AG09319 (cell line): ENCODE data around the gene MRPL33.

Source experiments
- DNase-seq: peaks from one replicate; pipeline ENCODE4 v3.0.0-alpha.2; 2010; ENCODE audit warnings: low read depth; ENCODE audit errors: extremely low read depth
- TF ChIP-seq, protein P1 (sequence below): IDR thresholded peaks from 2 replicates; pipeline ENCODE4 v1.5.1; 2011; ENCODE audit warnings: low read depth, mild to moderate bottlenecking, inconsistent platforms, low read length, moderate library complexity

Gene MRPL33

GRCh38 chr2:27811768-27812167 is 40.2 kb downstream of the MRPL33 start:
- TF ChIP-seq, protein P1, sequence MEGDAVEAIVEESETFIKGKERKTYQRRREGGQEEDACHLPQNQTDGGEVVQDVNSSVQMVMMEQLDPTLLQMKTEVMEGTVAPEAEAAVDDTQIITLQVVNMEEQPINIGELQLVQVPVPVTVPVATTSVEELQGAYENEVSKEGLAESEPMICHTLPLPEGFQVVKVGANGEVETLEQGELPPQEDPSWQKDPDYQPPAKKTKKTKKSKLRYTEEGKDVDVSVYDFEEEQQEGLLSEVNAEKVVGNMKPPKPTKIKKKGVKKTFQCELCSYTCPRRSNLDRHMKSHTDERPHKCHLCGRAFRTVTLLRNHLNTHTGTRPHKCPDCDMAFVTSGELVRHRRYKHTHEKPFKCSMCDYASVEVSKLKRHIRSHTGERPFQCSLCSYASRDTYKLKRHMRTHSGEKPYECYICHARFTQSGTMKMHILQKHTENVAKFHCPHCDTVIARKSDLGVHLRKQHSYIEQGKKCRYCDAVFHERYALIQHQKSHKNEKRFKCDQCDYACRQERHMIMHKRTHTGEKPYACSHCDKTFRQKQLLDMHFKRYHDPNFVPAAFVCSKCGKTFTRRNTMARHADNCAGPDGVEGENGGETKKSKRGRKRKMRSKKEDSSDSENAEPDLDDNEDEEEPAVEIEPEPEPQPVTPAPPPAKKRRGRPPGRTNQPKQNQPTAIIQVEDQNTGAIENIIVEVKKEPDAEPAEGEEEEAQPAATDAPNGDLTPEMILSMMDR = no peak
- DNase-seq = no peak

DNA sequence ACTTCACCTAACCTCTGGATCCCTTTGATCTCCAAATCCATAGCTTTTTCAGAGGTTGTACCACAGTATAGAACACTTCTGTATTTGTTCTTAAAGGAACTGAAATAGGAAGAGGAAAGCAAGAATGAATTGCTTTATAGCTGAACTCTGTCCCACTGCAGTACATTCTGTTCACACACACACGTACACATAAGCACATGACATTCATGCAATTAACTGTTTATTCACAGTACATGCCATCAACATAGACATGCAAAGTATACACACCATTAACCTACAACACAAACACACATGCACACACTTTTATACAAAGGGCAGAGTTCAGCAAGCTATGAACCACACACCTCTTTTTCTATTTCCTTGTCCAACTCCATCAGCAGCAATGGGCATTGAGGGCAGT is 43.2 kb downstream of the MRPL33 start:
- DNase-seq = no peak
- TF ChIP-seq, protein P1 = no peak

GRCh38 chr2:27815860-27816438 is 44.4 kb downstream of the MRPL33 start:
- DNase-seq = no peak
- TF ChIP-seq, protein P1 = no peak

GRCh38 chr2:27822049-27822448 is 50.5 kb downstream of the MRPL33 start:
- TF ChIP-seq, protein P1 = no peak
- DNase-seq = no peak

- TF ChIP-seq, protein P1 = no peak
- DNase-seq = no peak
Observed at GRCh38 chr2:27823135-27823534, 51.6 kb downstream of the MRPL33 start.

GRCh38 chr2:27823569-27823968 is 52.0 kb downstream of the MRPL33 start:
- DNase-seq = no peak
- TF ChIP-seq, protein P1 = no peak

- DNase-seq = no peak
- TF ChIP-seq, protein P1 = no peak
Observed at GRCh38 chr2:27824401-27824800, 52.9 kb downstream of the MRPL33 start.
